Endothelial cell of umbilical vein (primary cell): Measurements from ENCODE around the gene C10orf105. TPM values are rescaled to one million over a fixed set of nuclear protein-coding genes. Genes with fewer than 3 reads are reported as not detected.

Experiments used
- BruUV-seq: library from RNA; stranded (reverse); fragments of 400-500 nt; replicated peaks from 2 replicates; lab custom pipeline; 2021; lab: Mats Ljungman, UMichigan
- CTCF ChIA-PET: fragments of 300-600, 350-600 bp; sonication (Branson Sonifier 250); formaldehyde crosslinking; loops from one replicate; lab custom pipeline; 2021; ENCODE audit warnings: antibody characterized with exemption, inconsistent platforms; lab: Charles Lee
- POLR2A ChIA-PET: fragments of 300-600, 350-600 bp; sonication (Branson Sonifier 250); formaldehyde crosslinking; loops from one replicate; lab custom pipeline; 2021; ENCODE audit warnings: antibody characterized with exemption, inconsistent platforms; lab: Charles Lee
- DNase-seq: peaks from one replicate; pipeline ENCODE4 v3.0.0-alpha.2; 2011; ENCODE audit warnings: low read depth, low spot score
- FAIRE-seq: peaks from 2 replicates; lab custom pipeline; 2011; peaks lifted over from hg19 to GRCh38; lab: Jason Lieb, UNC
- H2AFZ ChIP-seq: 2 replicates; pipeline ENCODE4 v1.6.0; 2012; ENCODE audit warnings: low read depth, low read length, control low read depth, inconsistent platforms
- H3K27ac ChIP-seq: 2 replicates; pipeline ENCODE4 v1.5.1; 2011; ENCODE audit warnings: low read depth, mild to moderate bottlenecking, control low read depth, low read length, moderate library complexity; ENCODE audit not compliant: insufficient read depth
- H3K27me3 ChIP-seq, 2 experiments: 2 replicates each; pipeline versions ENCODE4 v1.6.0 to v1.6.1; 2011; ENCODE audit warnings: low read length in 2 of 2, mixed read lengths in 1 of 2; ENCODE audit not compliant: control insufficient read depth in 2 of 2, insufficient read depth in 2 of 2
- H3K36me3 ChIP-seq, 2 experiments: 2 replicates in 1 of 2; 3 replicates in 1 of 2; pipeline ENCODE4 v1.5.1; 2011; ENCODE audit warnings: low read length in 2 of 2, mild to moderate bottlenecking in 1 of 2, moderate library complexity in 1 of 2; ENCODE audit not compliant: control insufficient read depth in 2 of 2, insufficient read depth in 2 of 2; ENCODE audit errors: extremely low read depth in 1 of 2
- H3K4me1 ChIP-seq: 3 replicates; pipeline ENCODE4 v1.5.1; 2011; ENCODE audit warnings: mild to moderate bottlenecking, low read length; ENCODE audit not compliant: control insufficient read depth, insufficient read depth; ENCODE audit errors: extremely low read depth
- H3K4me2 ChIP-seq: 2 replicates; pipeline ENCODE4 v1.6.1; 2011; ENCODE audit warnings: low read length, control low read depth, mixed read lengths; ENCODE audit not compliant: insufficient read depth
- H3K4me3 ChIP-seq, 3 experiments: fragments of 200-600 bp in 1 of 3; sonication (generic), shearing (Covaris generic) in 1 of 3; replicated peaks in 1 of 3; 2 replicates each; pipeline ENCODE4 v1.5.1; 2011 to 2016; ENCODE audit warnings: control low read depth in 3 of 3, low read length in 3 of 3, mild to moderate bottlenecking in 2 of 3, inconsistent platforms in 1 of 3, low read depth in 1 of 3, moderate library complexity in 1 of 3; ENCODE audit not compliant: insufficient read depth in 1 of 3
- H3K79me2 ChIP-seq: 2 replicates; pipeline ENCODE4 v1.6.0; 2012; ENCODE audit warnings: low read length, inconsistent platforms; ENCODE audit not compliant: control insufficient read depth, insufficient read depth
- H3K9ac ChIP-seq: replicated peaks from 2 replicates; pipeline ENCODE3; 2011; ENCODE audit warnings: low read length, control low read depth; ENCODE audit not compliant: insufficient read depth; ENCODE audit errors: extremely low read depth
- H3K9me1 ChIP-seq: replicated peaks from 3 replicates; pipeline ENCODE4 v1.6.0; 2011; ENCODE audit warnings: mild to moderate bottlenecking, low read length; ENCODE audit not compliant: control insufficient read depth, insufficient read depth; ENCODE audit errors: extremely low read depth
- H3K9me3 ChIP-seq: replicated peaks from 2 replicates; pipeline ENCODE4 v1.5.1; 2012; ENCODE audit warnings: low read length, inconsistent platforms; ENCODE audit not compliant: control insufficient read depth, insufficient read depth
- H4K20me1 ChIP-seq: replicated peaks from 2 replicates; pipeline ENCODE3; 2011; ENCODE audit warnings: mild to moderate bottlenecking, low read length; ENCODE audit not compliant: control insufficient read depth, insufficient read depth; ENCODE audit errors: extremely low read depth
- CTCF ChIP-seq, 2 donors: IDR thresholded peaks; 1 replicate in 1 of 2; 2 replicates in 1 of 2; pipeline ENCODE4 v1.5.1; 2011; ENCODE audit warnings: low read length in 2 of 2, mild to moderate bottlenecking in 2 of 2, moderate library complexity in 2 of 2, control low read depth in 1 of 2, inconsistent platforms in 1 of 2, low read depth in 1 of 2; ENCODE audit not compliant: insufficient read depth in 1 of 2; ENCODE audit errors: extremely low read depth in 1 of 2
- EZH2 ChIP-seq: IDR thresholded peaks from 2 replicates; pipeline ENCODE4 v1.6.1; 2012; ENCODE audit warnings: borderline replicate concordance, low read depth, mild to moderate bottlenecking, moderate library complexity, low read length, inconsistent platforms; ENCODE audit not compliant: severe bottlenecking
- FOS ChIP-seq: IDR thresholded peaks from 2 replicates; pipeline ENCODE4 v1.6.1; 2011; ENCODE audit warnings: mild to moderate bottlenecking, low read length, moderate library complexity, borderline replicate concordance; ENCODE audit not compliant: insufficient read depth
- GATA2 ChIP-seq: IDR thresholded peaks from 2 replicates; pipeline ENCODE4 v1.7.0; 2011; ENCODE audit warnings: low read depth, mild to moderate bottlenecking, moderate library complexity, mixed read lengths, low read length; ENCODE audit not compliant: insufficient read length, insufficient read depth
- JUN ChIP-seq: IDR thresholded peaks from 2 replicates; pipeline ENCODE4 v1.6.1; 2011; ENCODE audit warnings: borderline replicate concordance, low read depth; ENCODE audit not compliant: insufficient read length, insufficient read depth
- MAX ChIP-seq: IDR thresholded peaks from 2 replicates; pipeline ENCODE4 v1.6.1; 2011; ENCODE audit not compliant: insufficient read depth, insufficient read length
- MYC ChIP-seq: IDR thresholded peaks from one replicate; pipeline ENCODE4 v1.6.1; 2011; ENCODE audit warnings: mild to moderate bottlenecking, low read depth, low read length
- POLR2A ChIP-seq: IDR thresholded peaks from 2 replicates; pipeline ENCODE4 v1.6.1; 2012; ENCODE audit warnings: low read depth, mild to moderate bottlenecking, control low read depth, low read length
- POLR2AphosphoS5 ChIP-seq: IDR thresholded peaks from 2 replicates; pipeline ENCODE4 v1.6.1; 2012; ENCODE audit warnings: low read depth, mild to moderate bottlenecking, control low read depth, low read length, moderate library complexity; ENCODE audit not compliant: insufficient read depth
- dilution Hi-C: fragments of 300-500 bp; cut with MboI; formaldehyde crosslinking; loops from one replicate; pipeline ENCODE4 v1.15.0; 2019; ENCODE audit warnings: low sequenced_read_pairs; ENCODE audit not compliant: extremely low pct_ligation_motif_present
- intact Hi-C: fragments of 100-400 bp; cut with micrococcal nuclease; formaldehyde crosslinking; loops from one replicate; pipeline ENCODE4 v1.10.0; 2022
- polyA plus RNA-seq, 4 experiments: library from polyadenylated mRNA; depleted of rRNA in 3 of 4; stranded (reverse) in 3 of 4; unstranded in 1 of 4; fragments of >200 nt; gene quantifications; 2 replicates each; pipeline versions ENCODE4 v1.2.1 to v1.2.3, GENCODE V29; 2011 to 2012; ENCODE audit warnings: missing spikeins in 1 of 4
- total RNA-seq: library from RNA; stranded (reverse); gene quantifications from 2 replicates; pipeline ENCODE4 v1.2.3, GENCODE V29; 2021

C10orf105 gene
- total and polyA plus RNA-seq, 2 donors (not counting 3 experiments of a cell fraction or from before 2014, with no cell fraction given) = not detected

- no TSS peak for BruUV-seq
Measured at GRCh38 chr10:71717551-71717951, 2.0 kb downstream of the C10orf105 start.

GRCh38 chr10:71717056-71717455 lies 2.5 kb downstream of the C10orf105 start:
- intact Hi-C loops = no loop called here
- no peaks in the 10 kb centered on the region for H3K9me1 ChIP-seq
- DNase-seq (no peak), FAIRE-seq (no peak)
- CTCF ChIA-PET = interaction anchor here (0.9 to 3.9 kb wide), 3 partner anchors 8 to 94 kb away, joined by 4 to 19 read pairs (median 5); no protein-coding TSS in a partner anchor
- no peak overlapping the region for H2AFZ ChIP-seq
- no peak overlapping the region for H3K9ac ChIP-seq
- POLR2A ChIA-PET = no interaction called here
- H4K20me1 ChIP-seq = no peaks in the 10 kb centered on the region
- dilution Hi-C loops = no loop called here
- peaks cover 3% of the 10 kb centered on the region for H3K4me1 ChIP-seq
- BruUV-seq = no TSS peak
- H3K27me3 ChIP-seq = peaks cover 0 to 2% of the 10 kb centered on the region in 2 experiments
- H3K4me3 ChIP-seq = no peak overlapping the region
- TF ChIP-seq FOS = no peak
- TF ChIP-seq POLR2A = no peak
- no peak for TF ChIP-seq GATA2
- no peak for TF ChIP-seq MAX
- no peak for TF ChIP-seq POLR2AphosphoS5
- TF ChIP-seq JUN = no peak
- no peak for TF ChIP-seq MYC
- no peak for TF ChIP-seq EZH2
- TF ChIP-seq CTCF (IDR thresholded peaks at IDR 0.05; ENCODE audit: extremely low read depth in 1 of 2, insufficient read depth in 1 of 2, low read depth in 1 of 2, low read length in 2 of 2) = no peak
- no peak overlapping the region for H3K4me2 ChIP-seq
- H3K27ac ChIP-seq = no peak overlapping the region
- no peaks in the 10 kb centered on the region for H3K79me2 ChIP-seq
- H3K36me3 ChIP-seq = no peaks in the 10 kb centered on the region
- H3K9me3 ChIP-seq = no peaks in the 10 kb centered on the region

More at GRCh38 chr10:71717551-71717951, 2.0 kb downstream of the C10orf105 start:
- no peaks in the 10 kb centered on the region for H3K9me3 ChIP-seq
- no peaks in the 10 kb centered on the region for H3K79me2 ChIP-seq
- DNase-seq (no peak), FAIRE-seq (no peak)
- H3K9me1 ChIP-seq = no peaks in the 10 kb centered on the region
- no peak overlapping the region for H2AFZ ChIP-seq
- no peak overlapping the region for H3K4me2 ChIP-seq
- no peak overlapping the region for H3K27ac ChIP-seq
- peaks cover 0 to 2% of the 10 kb centered on the region in 2 experiments for H3K27me3 ChIP-seq
- peaks cover 3% of the 10 kb centered on the region for H3K4me1 ChIP-seq
- ChIA-PET CTCF (interaction anchor here (0.9 to 3.9 kb wide), 3 partner anchors 9 to 94 kb away, joined by 4 to 19 read pairs (median 5); no protein-coding TSS in a partner anchor), POLR2A (no interaction called here)
- H3K9ac ChIP-seq = no peak overlapping the region
- H3K36me3 ChIP-seq = no peaks in the 10 kb centered on the region
- dilution Hi-C loops (no loop called here), intact Hi-C loops (no loop called here)
- no peak overlapping the region for H3K4me3 ChIP-seq
- TF ChIP-seq POLR2AphosphoS5 (no peak), MAX (no peak), EZH2 (no peak), JUN (no peak), FOS (no peak), GATA2 (no peak)
- H4K20me1 ChIP-seq = no peaks in the 10 kb centered on the region
